Suprapubic skin (tissue), 4 donors: ENCODE data around the gene RNF130.

ENCODE experiments used
- CTCF ChIP-seq, 2 donors: fragments of 200-600 bp in 1 of 2; fragments of 450-650 bp in 1 of 2; sonication (generic) in 1 of 2; IDR thresholded peaks; one replicate each; pipeline ENCODE4 v1.5.1; 2016 to 2019; ENCODE audit warnings: antibody characterized with exemption in 2 of 2, mild to moderate bottlenecking in 1 of 2, moderate library complexity in 1 of 2
- EP300 ChIP-seq: sonication (generic); formaldehyde crosslinking; IDR thresholded peaks from one replicate; pipeline ENCODE4 v1.6.1; 2017; ENCODE audit warnings: antibody characterized with exemption
- POLR2A ChIP-seq, 2 donors: fragments of 450-650 bp; IDR thresholded peaks; one replicate each; pipeline ENCODE4 v1.6.1; 2017; ENCODE audit warnings: antibody characterized with exemption in 2 of 2, mild to moderate bottlenecking in 2 of 2, moderate library complexity in 2 of 2
- POLR2AphosphoS5 ChIP-seq, 3 donors: sonication (generic); formaldehyde crosslinking; IDR thresholded peaks; one replicate each; pipeline ENCODE4 v1.6.1; 2017; ENCODE audit warnings: antibody characterized with exemption in 3 of 3

GRCh38 chr5:180059326-180059725 is 12.2 kb downstream of the RNF130 start:
- TF ChIP-seq CTCF (IDR thresholded peaks at IDR 0.05), result no peak
- no peak for TF ChIP-seq POLR2AphosphoS5 (IDR thresholded peaks at IDR 0.05)
- TF ChIP-seq POLR2A (IDR thresholded peaks at IDR 0.05), result no peak
- no peak for TF ChIP-seq EP300
